OCI-LY3 (cell line): ENCODE results near the gene LPP.

Experiments
- CTCF ChIP-seq: fragments of 200-600, 300-600 bp; sonication (generic); IDR thresholded peaks from 2 replicates; pipeline ENCODE4 v1.5.1; 2014; ENCODE audit warnings: antibody characterized with exemption, low read length, low read depth
- EZH2phosphoT487 ChIP-seq: fragments of 200-600 bp; shearing (Covaris generic); IDR thresholded peaks from 2 replicates; pipeline ENCODE4 v1.6.1; 2018; ENCODE audit warnings: antibody characterized with exemption, mixed run types, low read depth

DNA sequence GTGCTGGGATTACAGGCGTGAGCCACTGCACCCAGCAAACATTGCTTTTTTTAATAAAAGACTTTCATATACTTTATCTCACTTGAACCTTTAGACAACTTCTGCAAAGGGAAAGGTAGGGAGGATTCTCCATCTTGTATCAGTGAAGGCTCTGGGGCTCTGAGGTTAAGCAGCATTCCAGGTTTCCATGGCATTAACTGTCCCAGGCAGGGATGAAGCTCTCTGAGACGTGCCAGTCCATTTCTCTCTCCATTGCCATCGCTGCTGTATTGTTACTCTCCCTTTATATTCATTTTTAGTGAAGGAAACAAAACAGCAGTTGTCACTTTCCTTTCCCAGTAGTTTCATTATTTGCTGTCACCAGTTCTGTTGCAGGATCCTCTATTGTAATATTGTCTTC, 342.4 kb downstream of the LPP start:
- TF ChIP-seq CTCF (no peak), EZH2phosphoT487 (no peak)
